Pons (tissue), 1 donor: ENCODE data around the gene SLC25A53.

Experiments
- DNase-seq: peaks from one replicate; pipeline ENCODE4 v3.0.0-alpha.2; 2016; ENCODE audit warnings: low spot score

The SLC25A53 gene

GRCh38 chrX:104156630-104157529 lies at the start of gene SLC25A53:
Gene SLC25A53 (minus strand): TSS chrX:104157009. CDS start chrX:104105257, 51,752 bp downstream.
- DNase-seq = peak; percentile 76

- no peak for DNase-seq
These were observed 48.7 kb upstream of the SLC25A53 start for GRCh38 chrX:104205548-104205947.

GRCh38 chrX:104195489-104196084 lies 38.8 kb upstream of the SLC25A53 start:
- DNase-seq = peak; percentile 36

- no peak for DNase-seq
These were observed 38.2 kb upstream of the SLC25A53 start for GRCh38 chrX:104195013-104195412.

- DNase-seq = no peak
These were observed 36.7 kb upstream of the SLC25A53 start for GRCh38 chrX:104193485-104193884.

- DNase-seq = no peak
These were observed 33.0 kb upstream of the SLC25A53 start for GRCh38 chrX:104189837-104190236.

GRCh38 chrX:104187931-104188330 lies 31.1 kb upstream of the SLC25A53 start:
- no peak for DNase-seq

- no peak for DNase-seq
These were observed 26.9 kb upstream of the SLC25A53 start for GRCh38 chrX:104183685-104184084.

- no peak for DNase-seq
These were observed 17.0 kb upstream of the SLC25A53 start for GRCh38 chrX:104173841-104174240.

GRCh38 chrX:104172788-104173187 lies 16.0 kb upstream of the SLC25A53 start:
- no peak for DNase-seq

- DNase-seq = no peak
These were observed 15.3 kb upstream of the SLC25A53 start for GRCh38 chrX:104172121-104172520.

- no peak for DNase-seq
These were observed 11.3 kb upstream of the SLC25A53 start for GRCh38 chrX:104168127-104168526.

- peak; percentile 1 for DNase-seq
These were observed 10.1 kb upstream of the SLC25A53 start for GRCh38 chrX:104166735-104167436.

GRCh38 chrX:104165894-104166734 lies 9.3 kb upstream of the SLC25A53 start, which contains the start of gene FAM199X:
Gene FAM199X (plus strand): TSS chrX:104166453. CDS start chrX:104166786, 333 bp downstream.
- peak; percentile 73 for DNase-seq

GRCh38 chrX:104151037-104151436 lies 5.8 kb downstream of the SLC25A53 start:
- DNase-seq = no peak

- DNase-seq = no peak
These were observed 15.6 kb downstream of the SLC25A53 start for GRCh38 chrX:104141087-104141760.

GRCh38 chrX:104137496-104137895 lies 19.3 kb downstream of the SLC25A53 start:
- DNase-seq = peak; percentile 26

- DNase-seq = peak; percentile 90
These were observed 20.4 kb downstream of the SLC25A53 start for GRCh38 chrX:104136241-104137019.

- no peak for DNase-seq
These were observed 21.1 kb downstream of the SLC25A53 start for GRCh38 chrX:104135677-104136076.

- DNase-seq = no peak
These were observed 22.1 kb downstream of the SLC25A53 start for GRCh38 chrX:104134583-104135261.
